Measurements from ENCODE around the gene GALNT17.

The GALNT17 gene

DNA sequence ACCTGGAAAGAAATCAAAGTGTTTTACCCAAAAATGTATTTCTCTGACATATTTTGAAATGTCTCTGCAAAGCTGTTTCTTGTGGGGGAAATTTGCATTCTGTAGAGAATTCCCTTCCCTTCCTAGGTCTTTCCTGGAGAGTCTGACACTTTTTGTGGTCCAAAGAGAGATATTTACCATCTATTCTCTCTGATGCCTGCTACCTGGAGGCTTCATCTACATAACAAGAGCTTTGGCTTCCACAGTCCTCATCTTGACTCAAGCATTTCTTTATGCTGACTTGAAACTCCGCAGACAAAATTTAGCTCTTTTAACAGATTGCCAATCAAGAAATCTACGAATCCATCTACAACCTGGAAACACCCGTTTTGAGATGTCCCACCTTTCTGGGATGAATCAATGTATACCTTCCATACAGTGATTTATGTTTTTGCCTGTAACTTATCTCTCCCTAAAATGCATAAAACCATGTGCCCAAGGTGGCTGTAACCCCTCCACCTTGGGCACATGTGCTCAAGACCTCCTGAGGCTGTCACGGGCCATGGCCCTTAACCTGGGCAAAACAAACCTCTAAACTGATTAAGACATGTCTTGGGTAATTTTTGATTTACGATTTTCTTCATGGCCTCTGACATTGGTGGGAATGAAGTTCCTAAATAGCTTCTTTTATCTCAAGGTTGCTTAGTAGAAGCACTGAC, 334.7 kb downstream of the GALNT17 start:
- DNase-seq = no peak

GRCh38 chr7:71470326-71470725, 338.4 kb downstream of the GALNT17 start:
- no peak for DNase-seq

DNA sequence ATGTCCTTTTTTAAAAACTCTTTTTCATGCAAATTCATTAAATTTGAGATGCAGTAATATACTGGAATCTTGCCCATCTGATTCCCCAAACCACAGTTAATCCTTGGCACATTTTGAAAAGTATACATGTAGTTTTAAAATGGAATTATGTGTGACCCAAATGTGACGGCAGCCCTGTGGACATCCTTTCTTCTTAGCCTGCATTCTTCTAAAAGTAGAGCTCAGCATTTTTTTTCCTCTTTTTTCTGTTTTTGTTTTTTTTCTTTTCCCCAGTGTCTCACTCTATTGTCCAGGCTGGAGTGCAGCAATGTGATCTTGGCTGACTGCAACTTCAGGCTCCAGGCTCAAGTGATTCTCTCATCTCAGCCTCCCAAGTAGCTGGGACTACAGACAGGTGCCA, 338.9 kb downstream of the GALNT17 start:
- no peak for DNase-seq

- DNase-seq = no peak
These were observed 341.0 kb downstream of the GALNT17 start for GRCh38 chr7:71472962-71473361.

- no peak for DNase-seq
These were observed 341.5 kb downstream of the GALNT17 start for GRCh38 chr7:71473366-71473967.

GRCh38 chr7:71477441-71477840, 345.5 kb downstream of the GALNT17 start:
- no peak for DNase-seq

DNA sequence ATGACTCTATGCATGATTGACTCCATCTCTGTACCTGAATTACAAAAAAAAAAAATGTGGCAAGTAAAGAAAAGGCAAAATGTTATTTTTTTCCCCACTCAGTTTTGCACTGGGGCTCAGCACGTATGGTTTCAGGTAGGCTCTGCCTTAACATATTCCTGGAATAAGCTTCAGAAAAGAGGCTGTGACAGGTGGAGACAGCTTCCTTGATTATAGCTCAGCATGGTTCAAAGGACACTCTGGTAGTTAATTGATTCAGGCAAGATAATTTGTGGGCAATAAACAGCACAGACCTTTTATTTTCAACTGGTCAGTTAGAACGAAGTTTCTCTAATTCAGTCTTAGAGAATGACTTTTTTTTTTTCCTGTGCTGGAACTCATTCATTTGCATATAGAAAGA, 347.3 kb downstream of the GALNT17 start:
- no peak for DNase-seq

- DNase-seq = no peak
These were observed 348.8 kb downstream of the GALNT17 start for GRCh38 chr7:71480791-71481190.

- DNase-seq = no peak
These were observed 350.3 kb downstream of the GALNT17 start for GRCh38 chr7:71482284-71482683.

DNA sequence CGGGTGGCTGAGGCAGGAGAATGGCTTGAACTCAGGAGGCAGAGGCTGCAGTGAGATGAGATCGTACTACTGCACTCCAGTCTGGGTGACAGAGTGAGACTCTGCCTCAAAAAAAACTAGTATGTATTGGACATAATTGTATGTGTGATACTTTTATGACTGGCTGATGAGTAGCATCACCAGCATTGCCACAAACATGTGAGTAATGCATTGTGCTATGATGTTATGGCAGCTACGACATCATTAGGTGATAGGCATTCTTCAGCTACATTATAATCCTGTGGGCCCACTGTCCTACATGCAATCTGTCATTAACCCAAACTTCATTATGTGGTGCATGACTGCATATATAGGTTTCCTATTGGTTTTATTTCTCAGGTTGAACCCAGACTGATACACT, 352.4 kb downstream of the GALNT17 start:
- no peak for DNase-seq

- no peak for DNase-seq
These were observed 353.6 kb downstream of the GALNT17 start for GRCh38 chr7:71485586-71485985.

- no peak for DNase-seq
These were observed 354.5 kb downstream of the GALNT17 start for GRCh38 chr7:71486414-71486813.

DNA sequence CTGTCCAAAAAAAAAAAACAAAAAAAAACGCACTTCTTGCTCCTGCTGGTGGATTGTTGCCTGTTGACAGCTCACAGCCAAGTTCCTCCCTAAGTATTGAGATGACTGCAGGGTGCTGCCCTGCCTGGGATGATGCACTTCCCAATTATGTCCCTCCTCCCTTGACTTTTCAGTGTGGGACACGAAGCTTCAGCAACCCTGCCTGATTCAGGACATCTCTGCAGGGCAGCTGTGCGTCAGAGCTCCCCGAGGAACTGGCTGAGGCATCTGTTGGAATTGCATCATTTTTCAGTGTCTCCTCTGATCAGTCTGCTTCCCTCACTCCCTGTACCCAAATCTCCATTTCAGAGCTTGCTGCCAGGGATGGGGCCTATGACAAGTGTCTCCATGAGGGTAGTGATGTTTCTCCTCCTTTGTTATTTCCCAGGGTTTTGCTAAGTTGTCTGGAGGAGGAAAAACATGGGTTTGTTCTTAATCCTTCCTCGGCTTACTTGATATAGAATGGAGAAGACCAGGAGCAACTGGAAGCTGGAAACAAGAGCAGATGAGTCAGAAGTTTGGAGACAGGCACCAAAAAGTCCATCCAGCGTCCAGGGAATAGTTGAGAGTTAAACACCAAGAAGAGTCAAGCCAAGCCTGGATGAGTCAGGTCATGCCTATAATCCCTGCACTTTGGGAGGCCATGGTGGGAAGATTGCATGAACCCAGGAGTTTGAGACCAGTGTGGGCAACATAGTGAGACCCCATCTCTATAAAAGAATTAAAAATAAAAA, 355.1 kb downstream of the GALNT17 start:
- no peak for DNase-seq

DNA sequence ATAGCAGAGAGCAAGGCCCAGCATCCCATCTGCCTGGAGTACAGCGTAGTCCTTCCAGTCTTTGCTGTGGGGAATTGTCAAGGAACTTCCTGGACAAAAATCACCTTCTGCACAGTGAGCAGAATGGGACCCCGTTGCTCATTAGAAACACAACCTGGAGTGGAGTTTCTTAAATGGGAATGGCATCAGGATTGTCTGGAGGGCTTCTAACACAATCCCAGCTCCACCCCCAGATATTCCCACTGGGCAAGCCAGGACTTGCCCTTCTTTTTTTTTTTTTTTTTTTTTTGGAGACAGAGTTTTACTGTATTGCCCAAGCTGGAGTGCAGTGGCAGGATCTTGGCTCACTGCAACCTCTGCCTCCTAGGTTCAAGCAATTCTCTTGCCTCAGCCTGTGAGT, 356.4 kb downstream of the GALNT17 start:
- DNase-seq = no peak

DNA sequence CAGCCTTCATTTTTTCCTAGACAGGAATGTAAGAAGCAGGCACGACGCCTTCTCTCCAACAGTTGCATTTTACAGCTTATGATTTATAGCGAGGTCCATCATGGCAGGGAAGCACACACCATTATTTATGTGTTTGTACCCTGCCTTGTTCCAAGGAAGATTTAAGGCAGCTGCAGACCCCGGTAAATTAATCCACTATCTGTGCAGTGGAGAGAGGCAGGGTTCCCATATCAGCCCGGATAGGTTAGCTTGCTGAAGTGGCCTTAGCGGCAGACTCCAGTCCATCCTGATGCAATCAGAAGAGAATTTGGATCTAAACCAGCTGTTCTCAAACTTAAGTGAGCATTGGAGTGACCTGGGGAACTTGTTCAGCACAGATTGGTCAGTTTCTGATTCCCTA, 359.4 kb downstream of the GALNT17 start:
- no peak for DNase-seq

DNA sequence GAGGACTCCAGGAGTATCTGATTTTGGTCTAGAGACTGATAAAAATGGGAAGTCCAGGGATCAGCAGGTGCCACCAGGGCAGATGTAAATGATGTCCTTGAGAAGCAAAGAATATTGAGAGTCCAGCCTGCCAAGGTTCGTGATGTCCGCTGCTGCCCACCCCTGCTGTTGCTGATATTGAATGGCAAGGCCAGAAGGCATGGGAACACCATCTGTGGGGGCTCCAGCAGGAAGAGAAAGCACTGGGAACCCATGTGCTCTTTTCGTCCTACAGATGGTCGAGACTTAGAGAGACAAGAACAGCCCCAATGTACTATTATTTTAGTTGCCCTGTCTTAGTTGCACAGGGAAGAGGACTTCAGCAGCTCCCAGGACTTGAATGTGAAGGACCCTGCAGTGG, 363.9 kb downstream of the GALNT17 start:
- no peak for DNase-seq

GRCh38 chr7:71497256-71497946, 365.5 kb downstream of the GALNT17 start:
- DNase-seq = no peak

DNA sequence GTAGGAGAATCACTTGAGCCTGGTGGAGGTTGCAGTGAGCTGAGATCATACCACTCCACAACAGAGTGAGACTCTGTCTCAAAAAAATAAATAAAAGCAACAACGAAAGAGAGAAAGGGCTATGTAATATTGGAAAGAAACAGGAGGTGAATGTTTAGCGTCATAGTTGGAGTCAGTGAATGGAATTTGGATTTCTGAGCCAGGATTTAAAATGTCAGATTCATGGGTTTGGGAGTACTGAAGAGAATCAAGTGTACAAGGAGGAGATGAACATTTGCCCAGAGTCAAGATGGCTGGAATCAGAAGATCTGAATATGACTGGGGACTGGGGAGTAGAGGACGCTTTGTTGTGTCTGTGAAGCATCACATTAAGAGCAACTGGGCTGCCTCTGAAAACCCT, 366.4 kb downstream of the GALNT17 start:
- DNase-seq = no peak

DNA sequence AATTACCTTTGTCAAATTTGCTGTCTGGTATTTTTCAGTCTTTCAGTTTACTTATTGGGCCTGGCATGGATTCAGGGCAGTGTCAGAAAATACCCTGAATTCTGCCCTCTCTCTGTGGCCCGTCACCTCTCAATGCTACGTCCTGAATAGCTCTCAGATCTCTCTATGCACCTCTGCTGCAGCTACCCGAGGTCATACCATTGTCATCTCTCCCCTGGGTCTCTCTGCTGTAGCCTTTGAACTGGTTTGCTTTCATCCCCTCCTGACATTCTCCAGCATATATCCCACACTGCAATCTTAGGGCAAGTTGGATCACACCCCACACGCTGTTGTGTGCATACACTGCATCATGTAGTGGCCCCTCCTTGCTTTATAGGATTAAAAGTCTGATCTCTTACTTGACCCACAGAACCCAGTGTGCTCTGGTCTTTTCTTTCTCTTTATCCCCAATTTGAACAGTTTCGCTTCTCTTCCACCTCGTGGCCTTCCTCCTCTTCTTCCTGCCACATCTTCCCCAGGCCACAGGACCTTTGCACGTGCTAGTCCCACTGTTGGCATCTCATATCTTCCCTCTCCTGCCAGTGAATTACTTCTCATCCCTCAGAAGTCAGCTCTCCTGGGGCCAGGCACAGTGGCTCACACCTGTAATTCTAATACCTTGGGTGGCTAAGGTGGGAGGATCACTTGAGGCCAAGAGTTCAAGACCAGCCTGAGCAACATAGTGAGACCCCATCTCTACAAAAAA, 372.9 kb downstream of the GALNT17 start:
- DNase-seq = no peak

- no peak for DNase-seq
These were observed 374.9 kb downstream of the GALNT17 start for GRCh38 chr7:71506822-71507221.

- no peak for DNase-seq
These were observed 376.0 kb downstream of the GALNT17 start for GRCh38 chr7:71507680-71508602.

DNA sequence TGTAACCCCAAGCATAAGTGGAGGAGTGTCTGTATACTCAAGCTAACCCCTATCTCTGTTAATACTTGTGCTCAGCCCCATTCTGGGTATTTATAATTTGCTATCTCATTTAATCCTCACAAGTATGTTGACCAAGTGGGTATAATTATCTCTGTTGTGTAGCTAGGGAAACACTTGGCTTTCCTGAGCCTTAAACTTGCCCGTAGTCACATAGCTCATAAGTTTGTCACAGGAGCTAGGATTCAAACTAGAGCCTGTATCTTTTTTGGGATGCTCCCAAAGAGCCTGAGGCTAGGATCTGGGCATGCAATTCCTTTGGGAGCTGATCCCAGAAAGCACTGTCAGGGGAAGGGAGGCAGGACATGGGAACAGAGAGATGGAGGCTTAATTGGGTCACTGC, 377.4 kb downstream of the GALNT17 start:
- DNase-seq = no peak
